Tongue (tissue), 2 donors: ENCODE results near the gene PHKB. TPM values are rescaled to one million over a fixed set of nuclear protein-coding genes. Genes with fewer than 3 reads are reported as not detected.
"Not testable (repeated sequence)": the region's sequence is repeated elsewhere in the genome, so short reads cannot be mapped to it uniquely, and the experiment has no call there.

Experiments used
- DNase-seq: peaks from one replicate; pipeline ENCODE4 v3.0.0-alpha.2; 2015
- total RNA-seq: library from RNA; depleted of rRNA; stranded (reverse); fragments of >200 nt; gene quantifications from one replicate; pipeline ENCODE4 v1.2.3, GENCODE V29; 2014

Gene PHKB
- 107 TPM for total RNA-seq

GRCh38 chr16:47460711-47461597, at the start of gene PHKB, which contains the start of gene ITFG1:
Gene PHKB (plus strand): TSS chr16:47461331. CDS start chr16:47461351, 20 bp downstream.
Gene ITFG1 (minus strand): TSS chr16:47461063. CDS start chr16:47461045, 18 bp downstream.
- DNase-seq = peak; percentile 94

GRCh38 chr16:47413041-47413440, 48.1 kb upstream of the PHKB start:
- no peak for DNase-seq

GRCh38 chr16:47416869-47417268, 44.3 kb upstream of the PHKB start:
- DNase-seq = no peak

GRCh38 chr16:47424846-47425245, 36.3 kb upstream of the PHKB start:
- no peak for DNase-seq

GRCh38 chr16:47426806-47427205, 34.3 kb upstream of the PHKB start:
- DNase-seq = no peak

- DNase-seq = no peak
These were observed 29.2 kb upstream of the PHKB start for GRCh38 chr16:47431960-47432359.

- DNase-seq = not testable (repeated sequence)
These were observed 26.9 kb upstream of the PHKB start for GRCh38 chr16:47434274-47434673.

GRCh38 chr16:47440066-47440465, 21.1 kb upstream of the PHKB start:
- DNase-seq = not testable (repeated sequence)

GRCh38 chr16:47442884-47443283, 18.2 kb upstream of the PHKB start:
- DNase-seq = not testable (repeated sequence)

GRCh38 chr16:47446431-47446830, 14.7 kb upstream of the PHKB start:
- no peak for DNase-seq

GRCh38 chr16:47448830-47449575, 12.1 kb upstream of the PHKB start:
- no peak for DNase-seq

- no peak for DNase-seq
These were observed 11.3 kb upstream of the PHKB start for GRCh38 chr16:47449788-47450187.

GRCh38 chr16:47458331-47458730, 2.8 kb upstream of the PHKB start:
- no peak for DNase-seq

GRCh38 chr16:47459603-47460002, 1.5 kb upstream of the PHKB start:
- no peak for DNase-seq

- no peak for DNase-seq
These were observed 796 bp upstream of the PHKB start for GRCh38 chr16:47460359-47460710.

- peak; percentile 49 for DNase-seq
These were observed 601 bp downstream of the PHKB start for GRCh38 chr16:47461598-47462266.

- DNase-seq = no peak
These were observed 2.9 kb downstream of the PHKB start for GRCh38 chr16:47463771-47464624.

- no peak for DNase-seq
These were observed 4.9 kb downstream of the PHKB start for GRCh38 chr16:47465919-47466630.

GRCh38 chr16:47467501-47467900, 6.4 kb downstream of the PHKB start:
- DNase-seq = no peak

GRCh38 chr16:47468070-47468689, 7.0 kb downstream of the PHKB start:
- not testable (repeated sequence) for DNase-seq

GRCh38 chr16:47469227-47469626, 8.1 kb downstream of the PHKB start:
- no peak for DNase-seq
